AG04450 (cell line): ENCODE data around the gene CCDC57. TPM values are rescaled to one million over a fixed set of nuclear protein-coding genes. Genes with fewer than 3 reads are reported as not detected.

ENCODE experiments used
- CTCF ChIA-PET: fragments of 300-600, 350-600 bp; formaldehyde crosslinking; extraction: SDS; loops from one replicate; lab custom pipeline; 2022; ENCODE audit warnings: antibody characterized with exemption, inconsistent platforms; lab: Charles Lee
- POLR2A ChIA-PET: fragments of 350-600 bp; formaldehyde crosslinking; extraction: SDS; loops from one replicate; lab custom pipeline; 2021; ENCODE audit warnings: antibody characterized with exemption, inconsistent platforms; lab: Yijun Ruan, JAX
- DNase-seq: peaks from one replicate; pipeline ENCODE4 v3.0.0-alpha.2; 2011; ENCODE audit warnings: low read depth, low spot score
- H3K27ac ChIP-seq: one replicate; pipeline ENCODE4 v1.5.1; 2012; ENCODE audit warnings: low read depth, low read length, control low read depth
- H3K27me3 ChIP-seq: one replicate; pipeline ENCODE4 v1.6.0; 2012; ENCODE audit warnings: low read length; ENCODE audit not compliant: control insufficient read depth, insufficient read depth
- H3K4me3 ChIP-seq: 2 replicates; pipeline ENCODE4 v1.5.1; 2011; ENCODE audit warnings: mild to moderate bottlenecking, low read depth, low read length, control low read depth
- H3K9me3 ChIP-seq: 2 replicates; pipeline ENCODE4 v1.5.1; 2012; ENCODE audit warnings: low read length; ENCODE audit not compliant: control insufficient read depth, insufficient read depth
- CTCF ChIP-seq: IDR thresholded peaks from 2 replicates; pipeline ENCODE4 v1.5.1; 2011; ENCODE audit warnings: low read depth, low read length, control low read depth, inconsistent platforms
- polyA plus RNA-seq: library from polyadenylated mRNA; depleted of rRNA; stranded (reverse); fragments of >200 nt; gene quantifications from 2 replicates; pipeline ENCODE4 v1.2.3, GENCODE V29; 2011

Gene CCDC57
- polyA plus RNA-seq, 1 experiment = 11.1 TPM

- no peak for DNase-seq
These were observed 11.7 kb downstream of the CCDC57 start for GRCh38 chr17:82200743-82201497.

DNA sequence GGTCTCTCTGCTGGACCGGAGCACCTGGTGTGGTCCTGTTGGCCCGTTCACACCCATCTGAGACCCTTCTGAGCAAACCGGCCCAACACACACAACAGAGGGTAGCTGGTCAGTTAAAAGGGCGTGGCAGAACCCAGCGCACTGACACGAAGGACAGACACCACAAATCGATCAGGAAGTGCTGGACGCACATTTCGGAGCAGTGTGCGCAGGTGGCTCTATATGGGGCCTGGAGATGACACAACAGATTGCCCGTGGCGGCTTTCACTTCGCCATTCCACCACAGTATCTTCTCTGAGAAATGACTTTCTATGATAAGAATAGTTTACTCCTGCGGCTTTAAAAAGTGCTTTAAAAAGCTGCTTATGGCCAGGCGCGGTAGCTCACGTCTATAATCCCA is 12.5 kb downstream of the CCDC57 start:
- Histone ChIP-seq H3K27ac (no peak overlapping the region), H3K4me3 (no peak overlapping the region), H3K9me3 (no peaks in the 10 kb centered on the region), H3K27me3 (no peaks in the 10 kb centered on the region)
- ChIA-PET POLR2A (no interaction called here), CTCF (no interaction called here)
- no peak for TF ChIP-seq CTCF
- DNase-seq = no peak

More at GRCh38 chr17:82200743-82201497, 11.7 kb downstream of the CCDC57 start:
- CTCF ChIA-PET = no interaction called here
- Histone ChIP-seq H3K4me3 (no peak overlapping the region), H3K27ac (no peak overlapping the region), H3K9me3 (no peaks in the 10 kb centered on the region), H3K27me3 (no peaks in the 10 kb centered on the region)
- POLR2A ChIA-PET = no interaction called here
- no peak for TF ChIP-seq CTCF

DNA sequence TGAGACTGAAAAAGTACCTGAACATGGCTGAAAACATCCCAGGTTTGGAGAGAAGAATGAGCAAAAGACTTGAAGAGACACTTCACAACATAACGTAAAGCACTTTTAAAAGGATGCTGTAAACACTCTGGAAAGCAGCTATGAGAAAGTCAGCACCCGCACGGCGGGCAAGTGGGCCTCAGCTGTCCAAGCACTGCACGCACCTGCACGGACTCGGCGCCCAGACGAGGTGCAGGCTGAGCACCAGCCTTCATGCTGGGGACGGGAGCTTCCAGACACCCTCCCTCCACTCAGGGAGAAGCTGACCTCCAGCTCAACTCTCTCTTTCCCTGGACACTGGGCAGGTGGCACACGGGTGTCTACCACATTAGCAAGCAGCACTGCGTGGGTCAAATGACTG is 13.1 kb downstream of the CCDC57 start:
- CTCF ChIA-PET = interaction anchor here (0.6 kb wide), 1 partner anchor 45 kb away, joined by 3 read pairs; no protein-coding TSS in a partner anchor
- no peak overlapping the region for H3K27ac ChIP-seq
- H3K4me3 ChIP-seq = no peak overlapping the region
- no peak for DNase-seq
- TF ChIP-seq CTCF = no peak
- no peaks in the 10 kb centered on the region for H3K27me3 ChIP-seq
- POLR2A ChIA-PET = no interaction called here
- H3K9me3 ChIP-seq = no peaks in the 10 kb centered on the region

- no peak for TF ChIP-seq CTCF
- CTCF ChIA-PET = no interaction called here
- POLR2A ChIA-PET = no interaction called here
These were observed 14.6 kb downstream of the CCDC57 start for GRCh38 chr17:82198092-82198491.

More at GRCh38 chr17:82198092-82198491, 14.6 kb downstream of the CCDC57 start:
- H3K4me3 ChIP-seq = no peak overlapping the region
- no peak for DNase-seq
- H3K9me3 ChIP-seq = no peaks in the 10 kb centered on the region
- H3K27ac ChIP-seq = no peak overlapping the region
- no peaks in the 10 kb centered on the region for H3K27me3 ChIP-seq
